ENCODE measurements around the gene PSME2. TPM values are rescaled to one million over a fixed set of nuclear protein-coding genes. Genes with fewer than 3 reads are reported as not detected.

Gene PSME2
- total RNA-seq, 1 experiment from 2014 or later = 172 TPM

DNA sequence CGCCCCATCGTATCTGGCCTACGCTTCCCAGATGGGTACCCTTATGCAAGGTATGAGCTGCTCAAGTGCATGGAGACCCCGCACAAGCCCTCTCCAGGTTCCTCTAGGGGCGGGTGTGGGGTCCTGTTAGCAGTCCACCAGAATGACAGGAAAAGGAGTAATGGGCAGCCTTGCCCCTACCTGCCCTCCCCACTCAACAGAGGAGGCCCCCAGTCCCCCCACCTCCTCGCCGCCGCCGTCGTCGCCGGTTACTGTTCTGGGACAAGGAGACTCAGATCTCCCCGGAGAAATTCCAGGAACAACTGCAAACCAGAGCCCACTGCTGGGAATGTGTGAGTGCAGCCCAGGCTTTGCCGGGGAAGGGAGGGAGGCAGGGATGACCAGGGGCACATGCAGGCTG lies 31.5 kb upstream of the PSME2 start:
- TF ChIP-seq, protein P1, sequence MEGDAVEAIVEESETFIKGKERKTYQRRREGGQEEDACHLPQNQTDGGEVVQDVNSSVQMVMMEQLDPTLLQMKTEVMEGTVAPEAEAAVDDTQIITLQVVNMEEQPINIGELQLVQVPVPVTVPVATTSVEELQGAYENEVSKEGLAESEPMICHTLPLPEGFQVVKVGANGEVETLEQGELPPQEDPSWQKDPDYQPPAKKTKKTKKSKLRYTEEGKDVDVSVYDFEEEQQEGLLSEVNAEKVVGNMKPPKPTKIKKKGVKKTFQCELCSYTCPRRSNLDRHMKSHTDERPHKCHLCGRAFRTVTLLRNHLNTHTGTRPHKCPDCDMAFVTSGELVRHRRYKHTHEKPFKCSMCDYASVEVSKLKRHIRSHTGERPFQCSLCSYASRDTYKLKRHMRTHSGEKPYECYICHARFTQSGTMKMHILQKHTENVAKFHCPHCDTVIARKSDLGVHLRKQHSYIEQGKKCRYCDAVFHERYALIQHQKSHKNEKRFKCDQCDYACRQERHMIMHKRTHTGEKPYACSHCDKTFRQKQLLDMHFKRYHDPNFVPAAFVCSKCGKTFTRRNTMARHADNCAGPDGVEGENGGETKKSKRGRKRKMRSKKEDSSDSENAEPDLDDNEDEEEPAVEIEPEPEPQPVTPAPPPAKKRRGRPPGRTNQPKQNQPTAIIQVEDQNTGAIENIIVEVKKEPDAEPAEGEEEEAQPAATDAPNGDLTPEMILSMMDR (conservative IDR thresholded peaks at IDR 0.05; ENCODE audit: low read depth, low read length) = no peak
- no peak for TF ChIP-seq EZH2 (IDR thresholded peaks at IDR 0.05; ENCODE audit: borderline replicate concordance, low read depth, low read length, poor library complexity, severe bottlenecking)
- BruUV-seq (replicated peaks) = no TSS peak
- H3K36me3 ChIP-seq (ENCODE audit: insufficient read depth, low read length, poor library complexity, severe bottlenecking) = peaks cover 33% of the 10 kb centered on the region
- DNase-seq (ENCODE audit: low spot score) = no peak
- H3K4me3 ChIP-seq (ENCODE audit: low read depth, low read length, poor library complexity, severe bottlenecking) = no peak overlapping the region
- no peaks in the 10 kb centered on the region for H3K27me3 ChIP-seq (replicated peaks; ENCODE audit: insufficient read depth, low read depth, low read length, poor library complexity)
- no peak overlapping the region for H3K27ac ChIP-seq (ENCODE audit: low read depth, low read length, poor library complexity, severe bottlenecking)
- H3K9me3 ChIP-seq (ENCODE audit: low read depth, low read length, poor library complexity, severe bottlenecking) = no peaks in the 10 kb centered on the region
- intact Hi-C loops (cut with micrococcal nuclease; ENCODE audit: unreplicated experiment) = no loop called here
- no peaks in the 10 kb centered on the region for H3K4me1 ChIP-seq (ENCODE audit: insufficient read depth, low read length, poor library complexity, severe bottlenecking)
- CTCF ChIA-PET = no interaction called here
- POLR2A ChIA-PET (ENCODE audit: low non-redundant PET) = no interaction called here

DNA sequence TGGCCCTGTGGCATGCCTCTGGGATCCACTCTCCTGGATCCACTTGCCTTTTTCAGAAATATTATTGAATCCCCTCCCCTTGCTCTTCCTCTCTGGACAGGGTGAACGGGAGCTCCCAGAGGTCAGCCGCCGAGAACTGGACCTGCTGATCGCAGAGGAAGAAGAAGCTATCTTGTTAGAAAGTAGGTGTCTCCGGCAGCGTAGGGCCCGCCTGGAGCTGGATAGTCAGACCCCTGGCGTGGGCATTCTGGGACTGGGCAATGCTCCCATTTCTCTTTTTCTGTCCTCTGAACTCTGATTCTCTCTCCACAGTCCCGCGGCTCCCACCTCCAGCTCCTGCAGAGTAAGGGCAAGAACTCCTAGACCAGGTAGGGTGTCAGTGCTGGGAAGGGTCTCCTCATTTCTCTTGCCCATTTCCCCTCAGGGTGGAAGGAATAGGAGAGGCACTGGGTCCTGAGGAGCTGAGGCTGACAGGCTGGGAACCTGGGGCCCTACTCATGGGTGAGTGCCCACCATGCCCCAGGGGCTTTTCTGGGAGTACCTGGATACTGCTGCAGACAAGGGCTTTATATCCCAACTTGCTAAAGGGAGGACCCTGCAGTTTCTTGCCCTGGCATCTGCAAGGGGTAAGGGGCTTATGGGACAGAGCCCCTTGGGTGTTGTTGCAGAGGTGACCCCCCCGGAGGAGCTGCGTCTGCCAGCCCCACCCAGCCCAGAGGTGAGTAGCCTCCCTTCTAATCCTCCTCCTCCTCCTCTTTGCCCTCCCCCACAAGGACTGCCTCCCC lies 30.8 kb upstream of the PSME2 start:
- peaks cover 28% of the 10 kb centered on the region for H3K36me3 ChIP-seq (ENCODE audit: insufficient read depth, low read length, poor library complexity, severe bottlenecking)
- no TSS peak for BruUV-seq (replicated peaks)
- TF ChIP-seq, protein P1 (conservative IDR thresholded peaks at IDR 0.05; ENCODE audit: low read depth, low read length) = no peak
- TF ChIP-seq EZH2 (IDR thresholded peaks at IDR 0.05; ENCODE audit: borderline replicate concordance, low read depth, low read length, poor library complexity, severe bottlenecking) = no peak
- POLR2A ChIA-PET (ENCODE audit: low non-redundant PET) = no interaction called here
- H3K4me3 ChIP-seq (ENCODE audit: low read depth, low read length, poor library complexity, severe bottlenecking) = no peak overlapping the region
- intact Hi-C loops (cut with micrococcal nuclease; ENCODE audit: unreplicated experiment) = no loop called here
- CTCF ChIA-PET = no interaction called here
- no peak overlapping the region for H3K27ac ChIP-seq (ENCODE audit: low read depth, low read length, poor library complexity, severe bottlenecking)
- H3K27me3 ChIP-seq (replicated peaks; ENCODE audit: insufficient read depth, low read depth, low read length, poor library complexity) = no peaks in the 10 kb centered on the region
- no peaks in the 10 kb centered on the region for H3K9me3 ChIP-seq (ENCODE audit: low read depth, low read length, poor library complexity, severe bottlenecking)
- no peaks in the 10 kb centered on the region for H3K4me1 ChIP-seq (ENCODE audit: insufficient read depth, low read length, poor library complexity, severe bottlenecking)
- DNase-seq (ENCODE audit: low spot score) = no peak

DNA sequence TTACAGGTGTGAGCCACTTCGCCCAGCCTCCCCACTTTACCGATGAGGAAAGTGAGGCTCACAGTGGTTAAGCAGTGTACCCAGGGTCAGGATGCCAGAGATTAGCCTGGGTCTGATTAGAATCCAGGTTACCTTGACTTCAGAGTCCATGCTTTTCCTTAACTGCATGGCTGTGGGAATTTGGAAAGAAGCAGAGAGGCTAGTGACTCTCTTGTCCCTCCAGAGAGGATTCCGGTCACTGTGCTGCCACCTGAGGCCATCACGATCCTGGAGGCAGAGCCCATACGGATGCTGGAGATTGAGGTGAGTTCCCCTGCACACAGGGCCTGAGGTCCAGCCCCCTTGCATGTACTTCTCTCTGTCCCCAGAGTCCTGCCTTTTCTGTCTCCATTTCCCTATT lies 30.2 kb upstream of the PSME2 start:
- H3K27me3 ChIP-seq (replicated peaks; ENCODE audit: insufficient read depth, low read depth, low read length, poor library complexity) = no peaks in the 10 kb centered on the region
- H3K4me3 ChIP-seq (ENCODE audit: low read depth, low read length, poor library complexity, severe bottlenecking) = no peak overlapping the region
- TF ChIP-seq EZH2 (IDR thresholded peaks at IDR 0.05; ENCODE audit: borderline replicate concordance, low read depth, low read length, poor library complexity, severe bottlenecking) = no peak
- TF ChIP-seq, protein P1 (conservative IDR thresholded peaks at IDR 0.05; ENCODE audit: low read depth, low read length) = no peak
- no peaks in the 10 kb centered on the region for H3K9me3 ChIP-seq (ENCODE audit: low read depth, low read length, poor library complexity, severe bottlenecking)
- CTCF ChIA-PET = no interaction called here
- no peak for DNase-seq (ENCODE audit: low spot score)
- intact Hi-C loops (cut with micrococcal nuclease; ENCODE audit: unreplicated experiment) = no loop called here
- POLR2A ChIA-PET (ENCODE audit: low non-redundant PET) = no interaction called here
- H3K36me3 ChIP-seq (ENCODE audit: insufficient read depth, low read length, poor library complexity, severe bottlenecking) = peaks cover 28% of the 10 kb centered on the region
- H3K27ac ChIP-seq (ENCODE audit: low read depth, low read length, poor library complexity, severe bottlenecking) = no peak overlapping the region
- H3K4me1 ChIP-seq (ENCODE audit: insufficient read depth, low read length, poor library complexity, severe bottlenecking) = no peaks in the 10 kb centered on the region
- no TSS peak for BruUV-seq (replicated peaks)

Measured in A673 (cell line).